ENCODE data around the gene PLCB3.

GRCh38 chr11:64218628-64219353 lies 32.5 kb upstream of the PLCB3 start:
- no peak for TF ChIP-seq CTCF (IDR thresholded peaks at IDR 0.05)
- no peak for TF ChIP-seq POLR2A (IDR thresholded peaks at IDR 0.05)

All from Peyer's patch (tissue), 4 donors.